K562 (cell line): ENCODE results near the gene TTLL11. TPM values are rescaled to one million over a fixed set of nuclear protein-coding genes. Genes with fewer than 3 reads are reported as not detected.

Experiments used
- ATAC-seq: fragments of 200-7000 bp; cut with Tn5 transposase; 3 replicates; pipeline ENCODE4 v1.9.1; 2020; ENCODE audit warnings: moderate library complexity
- BruUV-seq: library from RNA; stranded (reverse); fragments of 400-500 nt; replicated peaks from 2 replicates; lab custom pipeline; 2021; lab: Mats Ljungman, UMichigan
- CTCF ChIA-PET: fragments of 300-600 bp; formaldehyde crosslinking; extraction: SDS; loops from one replicate; lab custom pipeline; 2021; ENCODE audit warnings: low intra/inter-chr PET ratio; lab: Yijun Ruan, JAX
- POLR2A ChIA-PET: fragments of 300-600, 350-650 bp; sonication (Branson Sonifier 250); formaldehyde crosslinking; extraction: SDS; loops from one replicate; lab custom pipeline; 2021; ENCODE audit warnings: antibody characterized with exemption, inconsistent platforms; lab: Yijun Ruan, JAX
- DNase-seq, 4 experiments: peaks; one replicate each; pipeline versions ENCODE4 v3.0.0 to v3.0.0-alpha.2; 2011 to 2018; ENCODE audit warnings: low spot score in 3 of 4, mixed read lengths in 3 of 4; ENCODE audit errors: extremely low read depth in 1 of 4
- FAIRE-seq: peaks from 2 replicates; lab custom pipeline; 2011; peaks lifted over from hg19 to GRCh38; lab: Jason Lieb, UNC
- H2AFZ ChIP-seq: 2 replicates; pipeline ENCODE4 v1.6.0; 2011; ENCODE audit warnings: low read depth, low read length, control low read depth, inconsistent platforms
- H3K27ac ChIP-seq: fragments of 200-600 bp; 3 replicates; pipeline ENCODE4 v1.8.0; 2011; ENCODE audit warnings: low read depth, mild to moderate bottlenecking, control low read depth, inconsistent platforms, low read length, moderate library complexity, mixed read lengths; ENCODE audit errors: extremely low read depth
- H3K27me3 ChIP-seq, 2 experiments: fragments of 300-600 bp in 1 of 2; 2 replicates in 1 of 2; 3 replicates in 1 of 2; pipeline versions ENCODE4 v1.6.0 to v1.8.0; 2011; ENCODE audit warnings: inconsistent platforms in 2 of 2, low read length in 2 of 2, mild to moderate bottlenecking in 1 of 2, mixed read lengths in 1 of 2, moderate library complexity in 1 of 2; ENCODE audit not compliant: control insufficient read depth in 2 of 2, insufficient read depth in 2 of 2
- H3K36me3 ChIP-seq: fragments of 300-600 bp; 3 replicates; pipeline ENCODE4 v1.8.0; 2011; ENCODE audit warnings: mild to moderate bottlenecking, low read length, inconsistent platforms; ENCODE audit not compliant: control insufficient read depth, insufficient read depth
- H3K4me1 ChIP-seq, 2 experiments: fragments of 200-600 bp in 1 of 2; replicated peaks in 1 of 2; 2 replicates in 1 of 2; 3 replicates in 1 of 2; pipeline versions ENCODE4 v1.5.1 to v1.8.0; 2011; ENCODE audit warnings: inconsistent platforms in 2 of 2, low read length in 2 of 2, mild to moderate bottlenecking in 1 of 2, mixed read lengths in 1 of 2, moderate library complexity in 1 of 2; ENCODE audit not compliant: control insufficient read depth in 2 of 2, insufficient read depth in 2 of 2
- H3K4me2 ChIP-seq: 2 replicates; pipeline ENCODE4 v1.6.1; 2011; ENCODE audit warnings: low read length, control low read depth, inconsistent platforms, mixed read lengths; ENCODE audit not compliant: insufficient read depth
- H3K4me3 ChIP-seq: fragments of 200-600 bp; sonication (generic), shearing (Covaris generic); 2 replicates; pipeline ENCODE4 v1.5.1; 2016; ENCODE audit warnings: control low read depth, inconsistent platforms
- H3K79me2 ChIP-seq: fragments of 200-600 bp; 3 replicates; pipeline ENCODE4 v1.8.0; 2011; ENCODE audit warnings: low read length, inconsistent platforms; ENCODE audit not compliant: control insufficient read depth, insufficient read depth
- H3K9ac ChIP-seq, 2 experiments: 2 replicates each; pipeline versions ENCODE4 v1.6.0 to v1.6.1; 2011; ENCODE audit warnings: low read depth in 2 of 2, low read length in 2 of 2, control low read depth in 1 of 2, inconsistent platforms in 1 of 2, mild to moderate bottlenecking in 1 of 2, mixed read lengths in 1 of 2; ENCODE audit not compliant: insufficient read depth in 1 of 2
- H3K9me1 ChIP-seq: one replicate; pipeline ENCODE4 v1.6.0; 2011; ENCODE audit warnings: inconsistent platforms, mild to moderate bottlenecking, low read length, moderate library complexity; ENCODE audit not compliant: control insufficient read depth, insufficient read depth
- H3K9me3 ChIP-seq: replicated peaks from 2 replicates; pipeline ENCODE4 v1.5.1; 2011; ENCODE audit warnings: low read depth, low read length, inconsistent platforms; ENCODE audit not compliant: control insufficient read depth, insufficient read depth
- H4K20me1 ChIP-seq: replicated peaks from 2 replicates; pipeline ENCODE4 v1.6.1; 2011; ENCODE audit warnings: low read length, inconsistent platforms, mixed read lengths; ENCODE audit not compliant: control insufficient read depth, insufficient read depth
- HNRNPH1 ChIP-seq: fragments of 200-400 bp; formaldehyde crosslinking; optimal IDR thresholded peaks from 2 replicates; pipeline ENCODE3; 2017; ENCODE audit warnings: low read depth, mild to moderate bottlenecking, low read length, moderate library complexity
- RNF2 ChIP-seq: sonication (generic); IDR thresholded peaks from 2 replicates; pipeline ENCODE4 v1.6.1; 2016
- SAFB ChIP-seq: fragments of 200-400 bp; formaldehyde crosslinking; IDR thresholded peaks from 2 replicates; pipeline ENCODE4 v1.6.1; 2017; ENCODE audit warnings: low read depth, low read length, borderline replicate concordance
- SAFB2 ChIP-seq: fragments of 200-400 bp; formaldehyde crosslinking; IDR thresholded peaks from 2 replicates; pipeline ENCODE4 v1.6.1; 2018; ENCODE audit warnings: borderline replicate concordance, low read length, low read depth, moderate library complexity; ENCODE audit not compliant: severe bottlenecking
- TRIM24 ChIP-seq, 2 experiments: fragments of 450-650 bp; IDR thresholded peaks; 2 replicates each; pipeline ENCODE4 v1.6.1; 2016
- ZNF146 ChIP-seq: IDR thresholded peaks from one replicate; pipeline ENCODE4 v1.6.1; 2018; ENCODE audit warnings: missing compliant biosample characterization; ENCODE audit not compliant: unreplicated experiment
- ZNF592 ChIP-seq: fragments of 450-650 bp; IDR thresholded peaks from 2 replicates; pipeline ENCODE4 v1.6.1; 2017; ENCODE audit warnings: antibody characterized with exemption, mild to moderate bottlenecking
- WGBS: fragments of 100-300 bp; shearing (Covaris generic); methylation state at CpG from one replicate; pipeline ENCODE4 v1.1.6; 2016; ENCODE audit warnings: low coverage, mixed read lengths; ENCODE audit not compliant: insufficient coverage; ENCODE audit errors: missing lambda C conversion rate; 5-methylcytosine and 5-hydroxymethylcytosine counted together
- in situ Hi-C: fragments of 300-500 bp; cut with MboI; formaldehyde crosslinking; loops from 4 replicates; pipeline ENCODE4 v1.15.0; 2018; ENCODE audit warnings: inconsistent platforms, mixed read lengths
- intact Hi-C: fragments of 100-400 bp; cut with micrococcal nuclease; formaldehyde crosslinking; loops from 2 replicates; pipeline ENCODE4 v1.14.2; 2022
- polyA plus RNA-seq, 8 experiments: library from polyadenylated mRNA; depleted of rRNA in 4 of 8; stranded (reverse) in 5 of 8; unstranded in 3 of 8; fragments of >200 nt; fragmentation: Nextera tagmentation in 2 of 8; fragmentation: Illumina TruSeq in 1 of 8; extraction: Ambion mirVana in 2 of 8; extraction: Trizol in 1 of 8; gene quantifications; 2 replicates each; pipeline versions ENCODE4 v1.2.1 to v1.2.3, GENCODE V29; 2011 to 2014; ENCODE audit warnings: inconsistent platforms in 1 of 8, missing spikeins in 1 of 8
- total RNA-seq, 7 experiments: library from RNA; depleted of rRNA in 6 of 7; stranded (reverse); fragments of >200 nt in 6 of 7; fragmentation: Illumina TruSeq in 2 of 7; extraction: Trizol in 2 of 7; gene quantifications; 2 replicates each; pipeline versions ENCODE4 v1.2.1 to v1.2.3, GENCODE V29; 2011 to 2021; ENCODE audit warnings: low replicate concordance in 1 of 7
- TF ChIP-seq, protein P1 (sequence below): sonication (generic); formaldehyde crosslinking; IDR thresholded peaks from 2 replicates; pipeline ENCODE4 v1.8.0; 2023; ENCODE audit warnings: missing genetic modification reagents, mild to moderate bottlenecking, borderline replicate concordance
- TF ChIP-seq, protein P2 (sequence below): sonication (generic); formaldehyde crosslinking; IDR thresholded peaks from 2 replicates; pipeline ENCODE4 v1.8.1; 2023; ENCODE audit warnings: mild to moderate bottlenecking, missing genetic modification reagents

Gene TTLL11
- total and polyA plus RNA-seq, 9 of the 15 experiments (the other 6 are each of a cell fraction or from before 2014, with no cell fraction given), result 0.83 to 4.4 (median 2.7) TPM

- no peaks in the 10 kb centered on the region for H3K9me1 ChIP-seq
- intact Hi-C loops, result no loop called here
- H3K9ac ChIP-seq, result no peak overlapping the region
- CTCF ChIA-PET, result no interaction called here
- H3K27me3 ChIP-seq, result peaks cover 7 to 21% of the 10 kb centered on the region in 2 experiments
- no peak overlapping the region for H2AFZ ChIP-seq
- H4K20me1 ChIP-seq, result no peaks in the 10 kb centered on the region
- H3K36me3 ChIP-seq, result no peaks in the 10 kb centered on the region
- FAIRE-seq (no peak), DNase-seq (no peak), ATAC-seq (no peak)
- no peaks in the 10 kb centered on the region for H3K9me3 ChIP-seq
- no peaks in the 10 kb centered on the region for H3K4me1 ChIP-seq
- no peaks in the 10 kb centered on the region for H3K79me2 ChIP-seq
- H3K4me3 ChIP-seq, result no peak overlapping the region
- BruUV-seq, result no TSS peak
- WGBS, result 7% methylated on average over 12 of the region's 12 CpGs
- in situ Hi-C loops, result no loop called here
- POLR2A ChIA-PET, result no interaction called here
- H3K4me2 ChIP-seq, result no peak overlapping the region
- no peak overlapping the region for H3K27ac ChIP-seq
- TF ChIP-seq ZNF146 (CRISPR knock-in tag) (no peak), RNF2 (no peak), SAFB2 (no peak), ZNF592 (no peak), SAFB (no peak), TRIM24 (IDR thresholded peaks at IDR 0.05) (no peak), HNRNPH1 (no peak)
- TF ChIP-seq, protein P1, sequence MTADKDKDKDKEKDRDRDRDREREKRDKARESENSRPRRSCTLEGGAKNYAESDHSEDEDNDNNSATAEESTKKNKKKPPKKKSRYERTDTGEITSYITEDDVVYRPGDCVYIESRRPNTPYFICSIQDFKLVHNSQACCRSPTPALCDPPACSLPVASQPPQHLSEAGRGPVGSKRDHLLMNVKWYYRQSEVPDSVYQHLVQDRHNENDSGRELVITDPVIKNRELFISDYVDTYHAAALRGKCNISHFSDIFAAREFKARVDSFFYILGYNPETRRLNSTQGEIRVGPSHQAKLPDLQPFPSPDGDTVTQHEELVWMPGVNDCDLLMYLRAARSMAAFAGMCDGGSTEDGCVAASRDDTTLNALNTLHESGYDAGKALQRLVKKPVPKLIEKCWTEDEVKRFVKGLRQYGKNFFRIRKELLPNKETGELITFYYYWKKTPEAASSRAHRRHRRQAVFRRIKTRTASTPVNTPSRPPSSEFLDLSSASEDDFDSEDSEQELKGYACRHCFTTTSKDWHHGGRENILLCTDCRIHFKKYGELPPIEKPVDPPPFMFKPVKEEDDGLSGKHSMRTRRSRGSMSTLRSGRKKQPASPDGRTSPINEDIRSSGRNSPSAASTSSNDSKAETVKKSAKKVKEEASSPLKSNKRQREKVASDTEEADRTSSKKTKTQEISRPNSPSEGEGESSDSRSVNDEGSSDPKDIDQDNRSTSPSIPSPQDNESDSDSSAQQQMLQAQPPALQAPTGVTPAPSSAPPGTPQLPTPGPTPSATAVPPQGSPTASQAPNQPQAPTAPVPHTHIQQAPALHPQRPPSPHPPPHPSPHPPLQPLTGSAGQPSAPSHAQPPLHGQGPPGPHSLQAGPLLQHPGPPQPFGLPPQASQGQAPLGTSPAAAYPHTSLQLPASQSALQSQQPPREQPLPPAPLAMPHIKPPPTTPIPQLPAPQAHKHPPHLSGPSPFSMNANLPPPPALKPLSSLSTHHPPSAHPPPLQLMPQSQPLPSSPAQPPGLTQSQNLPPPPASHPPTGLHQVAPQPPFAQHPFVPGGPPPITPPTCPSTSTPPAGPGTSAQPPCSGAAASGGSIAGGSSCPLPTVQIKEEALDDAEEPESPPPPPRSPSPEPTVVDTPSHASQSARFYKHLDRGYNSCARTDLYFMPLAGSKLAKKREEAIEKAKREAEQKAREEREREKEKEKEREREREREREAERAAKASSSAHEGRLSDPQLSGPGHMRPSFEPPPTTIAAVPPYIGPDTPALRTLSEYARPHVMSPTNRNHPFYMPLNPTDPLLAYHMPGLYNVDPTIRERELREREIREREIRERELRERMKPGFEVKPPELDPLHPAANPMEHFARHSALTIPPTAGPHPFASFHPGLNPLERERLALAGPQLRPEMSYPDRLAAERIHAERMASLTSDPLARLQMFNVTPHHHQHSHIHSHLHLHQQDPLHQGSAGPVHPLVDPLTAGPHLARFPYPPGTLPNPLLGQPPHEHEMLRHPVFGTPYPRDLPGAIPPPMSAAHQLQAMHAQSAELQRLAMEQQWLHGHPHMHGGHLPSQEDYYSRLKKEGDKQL (CRISPR knock-in tag), result no peak
- TF ChIP-seq, protein P2, sequence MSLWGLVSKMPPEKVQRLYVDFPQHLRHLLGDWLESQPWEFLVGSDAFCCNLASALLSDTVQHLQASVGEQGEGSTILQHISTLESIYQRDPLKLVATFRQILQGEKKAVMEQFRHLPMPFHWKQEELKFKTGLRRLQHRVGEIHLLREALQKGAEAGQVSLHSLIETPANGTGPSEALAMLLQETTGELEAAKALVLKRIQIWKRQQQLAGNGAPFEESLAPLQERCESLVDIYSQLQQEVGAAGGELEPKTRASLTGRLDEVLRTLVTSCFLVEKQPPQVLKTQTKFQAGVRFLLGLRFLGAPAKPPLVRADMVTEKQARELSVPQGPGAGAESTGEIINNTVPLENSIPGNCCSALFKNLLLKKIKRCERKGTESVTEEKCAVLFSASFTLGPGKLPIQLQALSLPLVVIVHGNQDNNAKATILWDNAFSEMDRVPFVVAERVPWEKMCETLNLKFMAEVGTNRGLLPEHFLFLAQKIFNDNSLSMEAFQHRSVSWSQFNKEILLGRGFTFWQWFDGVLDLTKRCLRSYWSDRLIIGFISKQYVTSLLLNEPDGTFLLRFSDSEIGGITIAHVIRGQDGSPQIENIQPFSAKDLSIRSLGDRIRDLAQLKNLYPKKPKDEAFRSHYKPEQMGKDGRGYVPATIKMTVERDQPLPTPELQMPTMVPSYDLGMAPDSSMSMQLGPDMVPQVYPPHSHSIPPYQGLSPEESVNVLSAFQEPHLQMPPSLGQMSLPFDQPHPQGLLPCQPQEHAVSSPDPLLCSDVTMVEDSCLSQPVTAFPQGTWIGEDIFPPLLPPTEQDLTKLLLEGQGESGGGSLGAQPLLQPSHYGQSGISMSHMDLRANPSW (CRISPR knock-in tag), result no peak
Measured at GRCh38 chr9:121925935-121926334, 167.2 kb downstream of the TTLL11 start.
